NCI-H524 treated with DMSO at 0.1 percent for 48 hours (cell line): Measurements from ENCODE around the gene TBC1D22A.
A peak's percentile ranks its signal among the peaks of the same experiment; 100 is the strongest.

Source experiments
- DNase-seq: peaks from one replicate; lab custom pipeline; 2025; lab: John Stamatoyannopoulos, UW

The TBC1D22A gene

DNA sequence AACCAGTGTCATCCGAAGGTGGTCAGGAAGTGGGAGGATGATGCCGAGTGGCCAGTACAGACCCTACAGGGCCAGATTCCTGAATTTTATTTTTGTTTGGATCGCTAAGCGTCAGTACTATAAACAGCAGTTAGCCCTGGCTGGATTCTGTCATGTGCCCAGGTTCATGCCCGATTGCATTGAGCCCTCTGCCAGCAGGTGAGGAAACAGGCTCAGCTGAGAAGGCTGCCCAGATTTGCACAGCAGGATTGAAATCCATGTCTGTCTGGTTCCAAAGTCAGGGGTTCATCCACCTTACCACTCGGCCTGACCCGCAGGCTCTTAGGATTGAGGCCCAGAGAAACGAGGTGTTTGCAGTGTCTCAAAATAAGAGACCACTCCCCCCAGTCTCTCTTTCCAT lies 9.1 kb upstream of the TBC1D22A start:
- DNase-seq = no peak

DNA sequence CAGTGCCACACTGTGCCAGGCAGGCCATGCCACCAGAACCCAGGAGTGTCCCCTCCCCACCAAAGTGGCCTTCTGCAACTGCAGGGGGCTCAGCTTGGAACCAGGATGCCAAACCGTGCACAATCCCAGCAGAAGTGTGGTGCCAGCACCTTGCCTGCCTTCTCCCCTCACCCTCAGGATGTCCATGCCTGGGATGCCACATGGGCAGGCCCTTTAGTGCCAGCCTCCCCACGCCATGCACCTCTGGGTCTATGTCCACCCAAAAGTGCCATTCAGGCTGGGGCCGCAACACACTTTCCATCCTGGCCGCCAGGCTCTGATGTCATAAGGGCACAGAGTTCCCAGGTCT lies 8.7 kb upstream of the TBC1D22A start:
- DNase-seq = no peak

DNA sequence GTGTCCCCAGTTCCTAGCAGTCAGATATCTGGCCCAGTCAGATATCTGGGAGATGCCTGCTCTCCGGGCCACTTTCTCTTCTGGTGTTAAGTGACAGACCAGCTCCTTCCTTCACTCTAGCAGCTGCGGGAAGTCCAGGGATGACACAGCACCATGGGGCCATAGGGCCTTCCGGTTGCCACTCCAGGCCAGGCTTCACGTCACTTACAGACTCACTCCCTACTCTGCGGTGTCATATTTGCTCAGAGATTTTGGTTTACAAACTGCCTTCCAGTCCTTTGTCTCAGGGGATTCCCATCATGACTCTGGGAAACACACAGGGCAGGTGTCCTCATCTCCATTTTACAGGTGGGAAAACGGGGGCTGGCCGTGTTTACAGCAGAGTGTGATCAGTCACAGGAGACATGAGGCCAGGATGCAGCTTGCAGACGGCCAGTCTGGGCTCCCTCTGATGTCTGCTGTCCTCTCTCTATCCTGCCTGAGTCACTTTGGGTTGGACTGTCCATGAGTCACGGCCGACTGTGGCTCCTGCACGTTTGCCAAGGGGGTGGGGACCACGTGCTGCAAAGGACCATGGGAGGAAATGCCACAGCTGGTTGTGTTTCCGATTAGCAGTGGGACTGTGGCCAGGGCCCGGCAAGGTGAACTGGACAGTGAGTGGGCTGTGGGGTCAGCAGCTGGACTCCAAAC lies 8.2 kb upstream of the TBC1D22A start:
- no peak for DNase-seq

DNA sequence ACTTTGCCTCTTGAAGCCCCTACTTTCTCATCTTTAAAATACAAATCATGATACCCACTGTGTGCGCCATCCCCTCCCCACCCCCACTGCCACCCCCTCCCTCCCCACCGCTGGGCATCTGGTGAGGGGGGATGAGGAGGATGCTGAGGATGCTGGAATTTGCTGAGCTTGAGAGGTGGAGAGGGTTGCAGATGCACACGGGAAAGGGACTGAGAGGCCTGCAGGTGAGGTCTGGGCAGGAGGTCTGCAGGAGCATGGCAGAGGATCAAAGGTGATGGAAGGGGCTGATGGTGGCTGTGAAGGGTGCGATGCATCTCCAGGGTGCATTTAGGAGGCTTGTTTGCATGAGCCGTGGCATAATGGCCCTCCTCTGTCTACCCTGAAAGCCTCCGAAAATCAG lies 7.6 kb upstream of the TBC1D22A start:
- no peak for DNase-seq

DNA sequence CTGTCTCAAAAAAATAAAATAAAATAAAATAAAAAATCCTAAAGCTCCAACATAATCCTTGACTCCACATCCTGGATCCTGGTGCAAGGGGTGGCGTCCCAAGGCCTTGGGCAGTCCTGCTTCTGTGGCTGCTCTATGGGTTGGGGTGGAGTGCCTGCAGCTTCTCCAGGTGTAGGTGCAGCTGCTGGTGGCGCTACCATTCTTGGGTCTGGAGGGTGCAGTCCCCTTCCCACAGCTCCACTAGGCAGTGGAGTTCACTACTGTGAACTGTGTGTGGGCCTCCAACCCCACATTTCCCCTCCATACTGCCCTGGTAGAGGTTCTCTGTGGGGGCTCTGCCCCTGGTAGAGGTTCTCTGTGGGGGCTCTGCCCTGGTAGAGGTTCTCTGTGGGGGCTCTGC lies 6.9 kb upstream of the TBC1D22A start:
- no peak for DNase-seq

DNA sequence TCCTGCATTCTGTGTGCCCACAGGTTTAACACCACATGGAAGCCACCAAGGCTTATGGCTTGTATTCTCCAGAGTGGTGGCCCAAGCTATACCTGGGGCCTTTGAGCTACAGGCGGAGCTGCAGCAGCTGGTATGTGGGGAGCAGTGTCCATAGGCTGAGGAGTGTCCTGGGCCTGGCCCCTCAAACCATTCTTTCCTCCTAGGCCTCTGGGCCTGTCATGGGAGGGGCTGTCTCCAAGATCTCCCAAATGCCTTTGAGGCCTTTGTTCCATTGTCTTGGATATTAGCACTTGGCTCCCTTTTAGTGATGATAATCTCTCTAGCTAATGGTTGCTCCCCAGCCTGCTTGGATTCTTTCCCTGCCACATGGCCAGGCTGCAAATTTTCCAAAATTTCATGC lies 6.4 kb upstream of the TBC1D22A start:
- DNase-seq = no peak

DNA sequence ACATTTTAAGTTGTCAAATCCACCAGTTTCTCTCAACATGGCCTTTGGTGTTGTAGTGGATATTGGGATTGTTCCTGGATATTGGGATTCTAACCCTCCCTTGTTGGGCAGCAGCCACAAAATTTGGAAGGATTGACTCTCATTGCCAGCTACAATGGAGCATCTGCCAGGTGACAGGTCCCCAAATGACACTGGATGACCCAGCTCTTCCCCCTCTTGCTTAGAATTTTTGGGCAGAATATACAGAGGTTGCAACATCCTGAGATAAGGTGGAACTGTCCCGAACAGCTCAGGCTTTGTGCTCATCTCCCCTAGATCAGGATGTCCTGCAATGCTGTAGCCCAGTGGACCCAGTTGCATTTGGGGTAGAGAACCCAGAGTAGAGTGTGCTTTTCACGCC lies 5.3 kb upstream of the TBC1D22A start:
- DNase-seq = no peak

DNA sequence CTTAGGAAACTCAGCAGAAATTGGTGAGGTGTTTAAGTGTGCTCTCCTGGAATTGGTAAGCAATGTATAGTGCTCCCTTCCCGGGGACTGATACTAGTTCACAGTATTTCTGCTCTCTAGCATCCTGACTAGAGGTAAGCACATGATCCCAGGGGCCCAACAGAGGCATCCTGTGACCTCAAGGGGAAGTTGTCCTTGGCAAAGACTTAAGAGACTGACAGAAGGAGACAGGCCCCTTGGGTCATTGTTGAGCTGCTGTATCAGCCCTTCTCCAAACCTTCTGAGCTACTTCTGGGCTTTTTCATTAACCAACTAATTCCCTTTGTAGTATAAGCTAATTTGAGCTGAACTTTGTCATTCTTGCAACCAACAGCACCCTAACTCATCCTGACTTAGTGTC lies 4.3 kb upstream of the TBC1D22A start:
- DNase-seq = no peak

DNA sequence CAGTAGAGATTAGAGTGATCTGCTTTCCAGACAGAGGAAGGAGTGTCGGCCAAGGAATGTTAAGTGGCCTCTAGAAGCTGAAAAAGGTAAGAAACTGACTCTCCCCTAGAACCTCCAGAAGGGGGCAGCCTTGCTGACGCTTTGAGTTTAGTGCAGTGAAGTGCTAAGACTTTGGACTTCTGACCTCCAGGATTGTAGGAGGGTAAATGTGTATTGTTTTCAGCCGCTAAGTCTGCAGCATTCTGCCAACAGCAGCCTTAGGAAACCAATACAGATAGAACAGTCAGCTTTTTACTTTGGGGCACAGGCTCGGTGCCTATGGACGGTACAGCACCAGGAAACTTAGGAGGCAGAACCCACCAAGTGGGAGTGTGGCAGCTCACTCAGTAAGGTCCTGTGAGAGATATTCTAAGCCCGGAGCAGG lies 3.6 kb upstream of the TBC1D22A start:
- no peak for DNase-seq

DNA sequence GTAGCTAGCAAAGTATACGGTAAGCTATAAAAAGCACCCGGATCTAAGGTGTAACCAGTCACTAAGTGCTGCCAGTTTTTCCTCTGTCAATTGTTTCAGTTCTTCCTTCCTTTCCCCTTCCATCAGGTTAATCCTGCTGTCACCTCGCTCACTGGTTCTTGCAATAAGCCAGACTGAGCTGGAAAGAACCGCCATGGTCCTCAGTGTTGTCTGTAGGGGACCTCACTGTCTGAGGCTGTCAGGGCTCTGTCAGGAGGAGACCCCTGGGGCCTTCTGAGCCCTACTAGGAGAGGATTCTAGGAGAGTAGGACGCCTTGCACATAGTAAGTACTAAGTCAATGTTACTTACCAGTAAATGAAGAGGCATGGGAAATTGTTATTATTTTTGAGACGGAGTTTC lies 1.4 kb upstream of the TBC1D22A start:
- no peak for DNase-seq

DNA sequence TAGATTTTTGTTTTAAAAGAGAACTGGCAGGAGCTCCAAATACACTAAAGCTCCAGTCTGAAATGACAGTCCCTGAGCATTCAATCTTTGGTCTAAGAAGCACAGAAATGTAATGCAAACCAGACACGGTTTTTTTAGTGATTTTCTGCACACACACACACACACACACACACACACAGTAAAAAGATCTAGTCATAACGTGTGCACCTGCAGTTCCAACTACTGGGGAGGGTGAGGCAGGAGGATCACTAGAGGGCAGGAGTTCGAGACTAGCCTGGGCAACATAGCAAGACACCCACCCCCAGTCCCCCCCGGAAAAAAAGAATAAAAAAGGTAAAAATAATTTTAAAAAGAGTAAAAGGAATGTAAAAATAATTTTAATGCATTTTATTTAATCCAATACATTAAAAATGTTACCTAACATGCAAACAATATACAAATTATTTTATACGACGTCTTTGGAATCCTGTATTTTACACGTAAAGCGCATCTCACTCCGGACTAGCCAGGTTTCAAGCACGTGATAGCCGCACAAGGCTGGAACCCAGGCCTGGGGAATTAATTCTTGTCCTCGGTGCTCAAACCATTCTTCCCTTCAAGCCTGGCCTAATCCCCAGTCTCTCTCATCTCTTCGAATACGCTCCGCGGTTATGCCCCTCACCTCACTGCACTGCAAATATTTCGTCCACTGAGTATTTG lies 762 bp upstream of the TBC1D22A start:
- no peak for DNase-seq

DNA sequence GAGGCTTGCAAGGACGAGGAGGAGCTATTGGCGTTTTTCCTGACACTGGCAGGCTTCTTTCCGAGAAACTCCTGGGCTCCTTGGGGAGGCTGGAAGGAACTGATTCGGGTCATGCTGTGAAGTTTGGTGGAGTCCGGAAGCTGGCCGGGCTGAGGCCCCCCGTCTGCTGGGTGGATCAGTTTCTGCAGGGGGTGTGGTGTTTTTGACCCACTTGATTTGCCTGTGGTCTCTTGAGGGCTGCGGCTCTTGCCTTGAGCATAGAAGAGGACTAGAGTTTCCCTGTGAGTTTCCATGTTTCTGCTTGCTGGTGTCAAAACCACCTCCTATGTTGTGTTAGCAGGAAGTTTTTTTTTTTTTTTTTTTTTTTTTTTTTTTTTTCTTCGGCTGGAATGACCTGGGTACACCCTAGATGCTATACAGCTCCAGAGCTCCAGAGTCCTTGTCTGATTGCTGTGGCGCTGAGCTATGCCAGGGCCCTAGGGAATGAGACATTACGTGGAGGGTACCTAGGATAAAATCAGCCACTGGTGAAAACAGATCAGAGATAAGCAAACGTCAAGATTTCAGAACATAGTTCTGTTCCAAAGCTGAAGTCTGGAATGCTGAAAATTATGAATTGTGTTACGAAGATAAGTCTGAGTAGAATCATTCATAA lies 728 bp downstream of the TBC1D22A start:
- no peak for DNase-seq

DNA sequence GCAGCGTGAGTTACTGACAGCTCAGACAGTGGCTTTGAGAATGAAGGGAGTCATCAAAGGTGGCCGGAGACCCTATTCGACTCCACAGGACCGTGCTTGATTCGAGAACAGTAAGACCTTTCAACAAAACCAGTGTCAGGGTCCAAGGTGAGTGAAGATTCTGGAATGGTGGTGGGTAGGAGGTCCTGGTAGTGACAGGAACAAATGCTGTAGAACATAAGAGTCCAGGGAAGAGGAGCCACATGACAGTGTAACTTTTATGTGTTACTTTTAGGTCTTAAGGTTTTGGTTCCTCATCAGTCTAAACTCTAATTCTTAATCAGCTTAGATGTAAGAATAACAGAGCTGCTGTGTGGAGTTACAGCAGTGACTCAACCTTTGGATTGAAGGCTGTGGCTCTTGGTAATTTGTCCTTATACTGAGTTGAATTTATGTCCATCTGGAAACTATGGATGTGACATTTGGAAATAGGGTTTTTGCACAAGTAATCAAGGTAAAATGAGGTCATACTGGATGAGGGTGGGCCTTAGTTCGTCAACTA lies 1.8 kb downstream of the TBC1D22A start:
- DNase-seq = no peak

DNA sequence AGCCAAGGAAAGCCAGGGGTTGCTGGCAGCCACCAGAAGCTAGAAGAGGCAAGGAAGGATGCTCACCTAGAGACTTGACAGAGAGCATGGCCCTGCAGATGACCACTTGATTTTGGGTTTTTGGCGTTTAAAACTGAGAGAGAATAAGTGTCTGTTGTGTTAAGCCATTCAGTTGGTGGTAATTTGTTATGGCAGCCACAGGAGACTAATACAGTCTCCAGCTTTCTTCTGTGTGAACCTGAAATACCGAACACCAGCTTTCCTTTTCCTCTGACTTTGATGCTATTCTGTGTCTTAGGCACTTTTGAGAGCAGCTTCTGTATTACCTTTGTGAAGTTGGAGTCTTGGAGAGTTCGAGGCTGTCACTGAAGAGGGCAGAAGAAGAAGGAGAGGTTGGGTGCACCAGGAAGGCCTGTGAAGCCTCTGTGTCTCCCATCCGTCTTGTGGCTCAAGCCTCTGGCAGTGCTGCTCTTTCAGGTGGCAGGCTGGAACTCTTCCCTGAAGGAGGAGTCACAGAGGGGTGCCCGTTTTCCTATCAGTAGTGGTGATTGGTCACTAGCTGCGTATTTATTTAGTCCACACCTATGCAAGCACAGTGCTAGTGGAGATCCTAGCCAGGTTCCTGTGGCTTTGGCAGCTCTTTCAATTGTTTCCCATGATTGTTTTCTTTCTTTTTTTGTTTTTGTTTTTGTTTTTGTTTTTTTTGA lies 2.5 kb downstream of the TBC1D22A start:
- DNase-seq = no peak

DNA sequence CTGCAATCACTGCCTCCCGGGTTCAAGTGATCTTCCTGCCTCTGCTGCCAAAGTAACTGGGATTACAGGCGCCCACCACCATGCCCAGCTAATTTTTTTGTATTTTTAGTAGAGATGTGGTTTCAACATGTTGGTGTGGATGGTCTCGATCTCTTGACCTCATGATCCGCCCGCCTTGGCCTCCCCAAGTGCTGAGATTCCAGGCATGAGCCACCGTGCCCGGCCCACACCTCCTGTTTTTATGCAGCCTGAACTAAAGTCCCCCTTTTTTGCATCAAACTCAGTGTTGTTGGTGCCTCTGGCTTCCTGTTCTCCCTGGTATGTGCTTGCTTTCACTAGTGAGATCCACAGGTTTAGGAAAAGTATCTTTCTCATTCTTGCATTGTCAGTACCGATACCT lies 4.2 kb downstream of the TBC1D22A start:
- DNase-seq = no peak

DNA sequence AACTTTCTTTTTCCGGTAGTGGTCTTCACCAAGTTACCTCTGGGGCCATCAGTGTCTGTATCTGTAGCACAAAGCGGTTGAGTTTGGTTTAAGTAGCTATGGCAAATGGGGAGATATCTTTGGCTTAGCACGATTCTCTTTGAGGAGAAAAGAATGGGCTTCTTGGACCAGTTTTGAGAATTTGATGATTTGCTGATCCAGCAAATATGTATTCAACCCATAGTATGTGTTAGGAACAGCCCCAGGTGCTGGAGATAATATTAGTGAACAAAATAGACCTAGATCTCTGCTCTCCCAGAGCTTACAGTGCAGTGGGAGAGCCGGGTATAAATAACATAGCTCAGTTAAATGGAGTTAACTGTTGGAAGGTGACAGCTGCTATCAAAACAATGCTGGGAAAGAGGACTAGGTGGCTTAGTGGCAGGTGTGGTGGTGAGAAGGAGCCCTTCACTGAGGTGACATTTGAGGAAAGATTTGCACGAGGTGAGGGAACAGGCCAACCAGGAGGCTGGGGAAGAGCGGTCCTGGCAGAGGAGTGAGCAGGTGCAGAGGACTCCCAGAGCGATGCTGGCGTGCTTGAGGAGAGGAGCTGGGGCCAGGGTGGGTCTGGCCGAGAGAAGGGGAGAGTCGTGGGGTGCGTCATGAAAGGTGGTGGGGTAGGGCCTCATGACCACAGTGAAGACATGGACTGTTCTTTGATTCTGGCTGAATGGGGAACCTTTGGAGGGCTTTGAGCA lies 5.0 kb downstream of the TBC1D22A start:
- no peak for DNase-seq

DNA sequence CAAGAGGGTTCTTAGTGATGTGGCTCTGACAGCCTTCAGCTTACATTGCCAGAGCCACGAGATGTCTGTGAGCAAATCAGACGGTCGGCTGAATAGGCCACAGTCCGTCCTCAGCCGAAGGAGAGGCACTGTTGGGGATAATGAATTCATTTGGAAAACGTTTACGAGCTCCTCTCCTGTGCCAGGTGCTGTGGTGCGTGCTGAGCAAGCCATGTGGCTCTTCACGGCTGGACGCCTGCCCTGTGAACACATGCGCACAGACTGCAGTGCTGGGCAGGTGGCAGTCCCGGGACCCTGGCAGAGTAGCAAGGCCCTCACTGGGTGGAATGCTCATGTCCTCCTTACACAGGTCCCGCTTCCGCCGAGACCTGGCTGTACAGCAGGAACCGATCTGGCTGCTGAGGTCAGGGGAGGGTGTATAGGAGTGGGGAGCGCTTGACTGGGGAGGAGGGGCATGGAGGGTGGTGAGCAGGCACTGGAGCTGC lies 6.8 kb downstream of the TBC1D22A start:
- DNase-seq = peak; percentile 6

DNA sequence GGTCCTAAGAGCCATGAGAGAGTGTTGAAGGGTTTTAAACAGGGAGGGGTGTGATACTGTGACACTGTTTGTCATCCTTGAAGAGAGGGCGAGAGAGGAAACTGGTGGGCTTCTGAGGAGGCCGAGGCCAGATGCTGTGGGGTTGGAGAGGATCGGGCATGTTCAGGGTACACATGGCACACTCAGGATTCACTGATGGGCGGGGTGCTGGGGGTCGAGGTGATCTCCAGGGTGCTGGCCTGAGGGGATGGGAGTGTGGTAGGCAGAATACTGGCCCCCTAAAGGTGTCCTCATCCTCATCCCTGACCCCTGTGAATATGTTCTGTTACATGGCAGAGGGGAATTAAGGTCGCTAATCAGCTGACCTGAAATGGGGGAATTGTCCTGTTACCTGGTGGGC lies 7.3 kb downstream of the TBC1D22A start:
- DNase-seq = no peak

DNA sequence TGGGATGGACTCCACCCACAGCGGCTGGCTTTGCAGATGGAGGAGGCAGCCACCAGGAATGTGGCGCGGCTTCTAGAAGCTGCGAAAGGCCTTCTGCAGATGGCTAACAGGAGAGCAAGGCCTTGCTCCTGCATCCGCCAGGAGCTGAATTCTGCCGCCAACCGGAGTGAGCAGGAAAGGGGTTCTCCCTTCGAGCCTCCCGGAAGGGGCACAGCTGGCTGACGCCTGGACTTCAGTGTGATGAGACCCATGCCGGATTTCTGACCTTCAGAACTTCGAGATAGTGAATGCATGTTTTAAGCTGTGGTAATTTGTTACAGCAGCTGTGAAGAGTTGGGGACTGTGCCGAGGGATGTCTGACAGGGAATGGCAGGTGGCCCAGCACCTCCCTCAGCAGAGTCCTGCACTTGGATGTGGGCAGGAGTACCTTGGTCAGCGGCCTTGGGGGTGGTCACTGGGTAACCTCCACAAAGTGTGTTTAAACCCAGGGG lies 7.7 kb downstream of the TBC1D22A start:
- no peak for DNase-seq

DNA sequence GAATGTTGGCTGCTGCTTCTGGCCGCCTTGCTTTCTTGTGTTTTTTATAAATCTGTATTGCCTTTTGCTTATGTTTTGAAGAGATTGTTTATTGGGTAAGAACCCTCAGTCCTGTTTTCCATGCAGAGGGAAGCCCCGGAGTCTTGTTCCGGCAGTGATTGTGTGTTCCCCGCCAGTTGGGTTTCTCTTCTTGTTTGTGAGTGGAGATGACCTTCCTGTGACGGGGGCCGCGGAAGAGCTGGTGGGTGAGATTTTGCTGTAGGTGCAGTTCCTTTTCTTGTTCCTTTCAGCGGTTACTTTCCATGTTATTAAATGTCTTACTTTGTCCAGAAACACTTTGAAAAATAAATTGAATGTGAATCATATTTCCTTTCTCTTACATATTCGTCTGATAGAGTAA lies 8.3 kb downstream of the TBC1D22A start:
- no peak for DNase-seq

DNA sequence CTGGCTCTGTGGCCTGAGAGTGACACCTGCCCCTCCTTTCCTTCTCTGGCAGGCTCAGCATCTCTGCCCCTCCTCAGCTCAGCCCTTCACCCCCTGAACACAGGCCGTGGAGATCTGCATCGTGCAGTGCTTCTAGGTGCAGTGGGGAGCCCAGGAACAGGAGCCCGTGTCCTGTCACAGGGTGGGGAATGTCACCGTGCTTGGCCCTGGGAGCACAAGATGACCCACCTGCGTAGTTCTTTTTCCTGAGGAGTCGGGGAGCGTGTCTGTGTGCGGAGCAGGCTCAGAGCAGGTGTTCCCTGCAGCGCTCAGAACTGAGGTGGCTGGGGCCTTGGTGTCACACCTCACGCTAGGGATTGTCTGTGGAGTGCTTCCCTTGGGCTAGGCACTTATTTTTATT lies 10.6 kb downstream of the TBC1D22A start:
- no peak for DNase-seq
